ENCODE measurements around the gene PALM2AKAP2.

- TF ChIP-seq CTCF (IDR thresholded peaks at IDR 0.05; ENCODE audit: low read length) = no peak
- TF ChIP-seq EZH2 (IDR thresholded peaks at IDR 0.05; ENCODE audit: borderline replicate concordance, low read length) = no peak
Measured at GRCh38 chr9:109802491-109802890, 22.5 kb downstream of the PALM2AKAP2 start.

Measured in OCI-LY1 (cell line).